HCEC 1CT (cell line): ENCODE results near the gene GJC3.
"Not testable (repeated sequence)": the region's sequence is repeated elsewhere in the genome, so short reads cannot be mapped to it uniquely, and the experiment has no call there.

Experiments used
- DNase-seq: peaks from one replicate; pipeline ENCODE4 v3.0.0-alpha.2; 2017

GJC3 gene

GRCh38 chr7:99928188-99928587 is 1.2 kb downstream of the GJC3 start:
- DNase-seq, result no peak

GRCh38 chr7:99927536-99927935 is 1.9 kb downstream of the GJC3 start:
- no peak for DNase-seq

GRCh38 chr7:99926321-99926720 is 3.1 kb downstream of the GJC3 start:
- no peak for DNase-seq

- no peak for DNase-seq
Observed at GRCh38 chr7:99923200-99923599, 6.2 kb downstream of the GJC3 start.

GRCh38 chr7:99920149-99920548 is 9.3 kb downstream of the GJC3 start:
- DNase-seq, result no peak

GRCh38 chr7:99919814-99920112 is 9.7 kb downstream of the GJC3 start:
- no peak for DNase-seq

GRCh38 chr7:99918959-99919813 is 10.2 kb downstream of the GJC3 start, which contains the start of gene TRIM4:
Gene TRIM4 (minus strand): TSS chr7:99919530. CDS start chr7:99919401, 129 bp downstream.
- peak; percentile 95 for DNase-seq

GRCh38 chr7:99910976-99911375 is 18.4 kb downstream of the GJC3 start:
- DNase-seq, result no peak

- DNase-seq, result no peak
Observed at GRCh38 chr7:99901581-99901980, 27.8 kb downstream of the GJC3 start.

GRCh38 chr7:99899830-99900519 is 29.4 kb downstream of the GJC3 start:
- no peak for DNase-seq

GRCh38 chr7:99898836-99899235 is 30.6 kb downstream of the GJC3 start:
- DNase-seq, result no peak

GRCh38 chr7:99898023-99898357 is 31.4 kb downstream of the GJC3 start:
- DNase-seq, result no peak

GRCh38 chr7:99897322-99898022 is 31.9 kb downstream of the GJC3 start:
- no peak for DNase-seq

- no peak for DNase-seq
Observed at GRCh38 chr7:99894738-99895137, 34.7 kb downstream of the GJC3 start.

GRCh38 chr7:99893280-99893679 is 36.1 kb downstream of the GJC3 start:
- DNase-seq, result no peak

GRCh38 chr7:99890348-99890747 is 39.1 kb downstream of the GJC3 start:
- DNase-seq, result not testable (repeated sequence)

- DNase-seq, result not testable (repeated sequence)
Observed at GRCh38 chr7:99888366-99888765, 41.1 kb downstream of the GJC3 start.

- no peak for DNase-seq
Observed at GRCh38 chr7:99881370-99881769, 48.0 kb downstream of the GJC3 start.

GRCh38 chr7:99876933-99877332 is 52.5 kb downstream of the GJC3 start, which contains the start of gene OR2AE1:
Gene OR2AE1 (minus strand): TSS chr7:99877033. CDS start chr7:99877033, 0 bp downstream.
- DNase-seq, result no peak

GRCh38 chr7:99876491-99876890 is 52.9 kb downstream of the GJC3 start:
- DNase-seq, result no peak
